IMR-90 (cell line): ENCODE measurements around the gene SLC38A8. TPM values are rescaled to one million over a fixed set of nuclear protein-coding genes. Genes with fewer than 3 reads are reported as not detected.

Experiments
- ATAC-seq: fragments of 200-7000 bp; cut with Tn5 transposase; 2 replicates; pipeline ENCODE4 v1.9.1; 2020; ENCODE audit warnings: low read depth, mild to moderate bottlenecking, moderate library complexity
- BruUV-seq: library from RNA; stranded (reverse); fragments of 400-500 nt; replicated peaks from 2 replicates; lab custom pipeline; 2021; lab: Mats Ljungman, UMichigan
- CTCF ChIA-PET: fragments of 300-600 bp; formaldehyde crosslinking; extraction: SDS; loops from one replicate; lab custom pipeline; 2021; ENCODE audit warnings: antibody characterized with exemption; lab: Yijun Ruan, JAX
- POLR2A ChIA-PET: fragments of 300-600 bp; sonication (Branson Sonifier 250); formaldehyde crosslinking; loops from one replicate; lab custom pipeline; 2022; ENCODE audit warnings: antibody characterized with exemption; ENCODE audit not compliant: unreplicated experiment; lab: Charles Lee
- DNase-seq: peaks from one replicate; pipeline ENCODE4 v3.0.0; 2013
- H2AFZ ChIP-seq: replicated peaks from 2 replicates; pipeline ENCODE3; 2013; ENCODE audit warnings: low read length, mild to moderate bottlenecking; ENCODE audit not compliant: poor library complexity
- H2AK5ac ChIP-seq: 2 replicates; pipeline ENCODE4 v1.6.1; 2013; ENCODE audit warnings: low read depth, low read length, inconsistent platforms
- H2AK9ac ChIP-seq: replicated peaks from 2 replicates; pipeline ENCODE3; 2013; ENCODE audit warnings: mild to moderate bottlenecking, low read depth, low read length, moderate library complexity; ENCODE audit not compliant: poor library complexity
- H2BK120ac ChIP-seq: 2 replicates; pipeline ENCODE4 v1.6.1; 2013; ENCODE audit warnings: low read depth, low read length, inconsistent platforms
- H2BK15ac ChIP-seq: 3 replicates; pipeline ENCODE4 v1.6.1; 2013; ENCODE audit warnings: low read depth, low read length, inconsistent platforms
- H2BK20ac ChIP-seq: 2 replicates; pipeline ENCODE4 v1.6.1; 2013; ENCODE audit warnings: low read depth, mild to moderate bottlenecking, inconsistent platforms, low read length, moderate library complexity
- H2BK5ac ChIP-seq: 2 replicates; pipeline ENCODE4 v1.6.1; 2013; ENCODE audit warnings: mild to moderate bottlenecking, low read depth, low read length, inconsistent platforms; ENCODE audit not compliant: poor library complexity, severe bottlenecking
- H3K14ac ChIP-seq: replicated peaks from 2 replicates; pipeline ENCODE4 v1.6.1; 2013; ENCODE audit warnings: low read depth, low read length, inconsistent platforms
- H3K18ac ChIP-seq: 2 replicates; pipeline ENCODE4 v1.6.1; 2013; ENCODE audit warnings: low read depth, low read length, control low read depth
- H3K23ac ChIP-seq: 2 replicates; pipeline ENCODE4 v1.6.1; 2013; ENCODE audit warnings: low read depth, low read length, inconsistent platforms
- H3K27ac ChIP-seq: 2 replicates; pipeline ENCODE4 v1.5.1; 2013; ENCODE audit warnings: mild to moderate bottlenecking, control low read depth, low read length; ENCODE audit not compliant: insufficient read depth
- H3K27me3 ChIP-seq: 2 replicates; pipeline ENCODE4 v1.6.1; 2013; ENCODE audit warnings: low read length; ENCODE audit not compliant: control insufficient read depth, insufficient read depth
- H3K36me3 ChIP-seq: 2 replicates; pipeline ENCODE4 v1.6.1; 2013; ENCODE audit warnings: low read length, mixed read lengths; ENCODE audit not compliant: control insufficient read depth, insufficient read depth
- H3K4ac ChIP-seq: 2 replicates; pipeline ENCODE4 v1.6.1; 2013; ENCODE audit warnings: low read depth, low read length, inconsistent platforms
- H3K4me1 ChIP-seq: 2 replicates; pipeline ENCODE4 v1.6.1; 2013; ENCODE audit warnings: low read length, mixed read lengths; ENCODE audit not compliant: control insufficient read depth, insufficient read depth
- H3K4me2 ChIP-seq: 2 replicates; pipeline ENCODE4 v1.6.1; 2013; ENCODE audit warnings: low read depth, mild to moderate bottlenecking, control low read depth, low read length, moderate library complexity
- H3K4me3 ChIP-seq: 2 replicates; pipeline ENCODE4 v1.5.1; 2013; ENCODE audit warnings: low read depth, mild to moderate bottlenecking, control low read depth, low read length, moderate library complexity; ENCODE audit not compliant: insufficient read depth
- H3K56ac ChIP-seq: 2 replicates; pipeline ENCODE4 v1.6.1; 2013; ENCODE audit warnings: low read length, inconsistent platforms; ENCODE audit not compliant: insufficient read depth; ENCODE audit errors: extremely low read depth
- H3K79me1 ChIP-seq, 2 experiments: 2 replicates each; pipeline ENCODE4 v1.6.1; 2013; ENCODE audit warnings: low read length in 2 of 2, inconsistent platforms in 1 of 2, low read depth in 1 of 2
- H3K9ac ChIP-seq: 2 replicates; pipeline ENCODE4 v1.6.1; 2013; ENCODE audit warnings: low read depth, low read length, control low read depth
- H3K9me1 ChIP-seq: 2 replicates; pipeline ENCODE4 v1.6.1; 2013; ENCODE audit warnings: low read length, inconsistent platforms; ENCODE audit not compliant: insufficient read depth
- H3K9me3 ChIP-seq: 2 replicates; pipeline ENCODE4 v1.6.1; 2013; ENCODE audit warnings: low read length; ENCODE audit not compliant: control insufficient read depth, insufficient read depth
- H4K20me1 ChIP-seq: 2 replicates; pipeline ENCODE4 v1.6.1; 2013; ENCODE audit warnings: low read length, inconsistent platforms; ENCODE audit not compliant: insufficient read depth
- H4K5ac ChIP-seq: 2 replicates; pipeline ENCODE4 v1.6.1; 2013; ENCODE audit warnings: mild to moderate bottlenecking, low read depth, low read length, control low read depth
- H4K8ac ChIP-seq, 2 experiments: 2 replicates each; pipeline ENCODE4 v1.6.1; 2013; ENCODE audit warnings: low read depth in 2 of 2, low read length in 2 of 2, control low read depth in 1 of 2, inconsistent platforms in 1 of 2
- H4K91ac ChIP-seq: 2 replicates; pipeline ENCODE4 v1.6.1; 2013; ENCODE audit warnings: low read depth, low read length, inconsistent platforms; ENCODE audit not compliant: insufficient read depth
- RCOR1 ChIP-seq: IDR thresholded peaks from 2 replicates; pipeline ENCODE4 v1.6.1; 2012; ENCODE audit warnings: mild to moderate bottlenecking, low read length, improper control_type of control experiment; ENCODE audit not compliant: insufficient replicate concordance
- SMC3 ChIP-seq: fragments of 150-350 bp; IDR thresholded peaks from 2 replicates; pipeline ENCODE4 v1.6.1; 2016; ENCODE audit warnings: low read depth, mild to moderate bottlenecking, antibody characterized with exemption, low read length, moderate library complexity
- WGBS, 2 experiments: methylation state at CpG; one replicate each; pipeline versions ENCODE4 v1.1.5 to v1.1.7; 2013; ENCODE audit warnings: missing lambda C conversion rate in 2 of 2; ENCODE audit not compliant: insufficient read length in 1 of 2; ENCODE audit errors: extremely low coverage in 2 of 2; 5-methylcytosine and 5-hydroxymethylcytosine counted together
- dilution Hi-C: fragments of 300-500 bp; cut with HindIII; formaldehyde crosslinking; loops from one replicate; pipeline ENCODE4 v1.14.3; 2018; ENCODE audit warnings: low sequenced_read_pairs; ENCODE audit not compliant: unreplicated experiment
- in situ Hi-C: fragments of 300-500 bp; cut with MboI; formaldehyde crosslinking; loops from 3 replicates; pipeline ENCODE4 v1.14.3; 2019; ENCODE audit warnings: low sequenced_read_pairs, inconsistent platforms, mixed read lengths
- intact Hi-C: fragments of 100-400 bp; cut with micrococcal nuclease; formaldehyde crosslinking; loops from 2 replicates; pipeline ENCODE4 v1.10.0; 2022
- polyA plus RNA-seq, 3 experiments: library from polyadenylated mRNA; depleted of rRNA; stranded (reverse); fragments of >200 nt; gene quantifications; 2 replicates each; pipeline ENCODE4 v1.2.3, GENCODE V29; 2012; ENCODE audit warnings: low replicate concordance in 1 of 3
- total RNA-seq: library from RNA; depleted of rRNA; stranded (reverse); fragments of >200 nt; gene quantifications from 2 replicates; pipeline ENCODE4 v1.2.3, GENCODE V29; 2012

The SLC38A8 gene
- total and polyA plus RNA-seq, 2 of the 4 experiments (the other 2 are of a cell fraction) = not detected

DNA sequence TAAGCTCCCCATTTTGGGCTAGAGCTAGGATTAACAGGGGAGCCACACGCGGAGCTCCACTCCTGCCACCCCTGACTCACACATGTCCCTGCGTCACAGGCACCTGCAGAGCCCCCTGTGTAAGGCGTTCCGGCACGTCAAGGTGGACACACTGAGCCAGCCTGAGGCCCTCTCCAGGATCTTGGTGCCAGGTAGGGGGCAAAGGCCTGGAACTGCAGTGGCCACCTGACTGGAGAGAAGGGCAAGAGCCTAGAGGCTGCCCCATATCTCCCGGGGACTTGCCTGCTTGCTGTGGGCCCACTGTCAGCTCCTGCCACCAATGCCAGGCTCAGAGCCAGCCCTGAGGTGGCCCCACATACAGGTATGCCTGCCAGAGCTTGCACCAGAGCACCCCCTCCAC, 40.9 kb downstream of the SLC38A8 start:
- H2BK120ac ChIP-seq = no peak overlapping the region
- no peak overlapping the region for H4K5ac ChIP-seq
- no peak overlapping the region for H3K56ac ChIP-seq
- dilution Hi-C loops = no loop called here
- no peak overlapping the region for H2BK5ac ChIP-seq
- peaks cover 47% of the 10 kb centered on the region for H3K27me3 ChIP-seq
- no peak overlapping the region for H2BK15ac ChIP-seq
- H4K8ac ChIP-seq = no peak overlapping the region
- no peak overlapping the region for H4K91ac ChIP-seq
- no peak overlapping the region for H2BK20ac ChIP-seq
- no peak overlapping the region for H2AK9ac ChIP-seq
- H3K4me1 ChIP-seq = no peaks in the 10 kb centered on the region
- H3K9ac ChIP-seq = no peak overlapping the region
- no peak overlapping the region for H3K4me3 ChIP-seq
- H2AK5ac ChIP-seq = no peak overlapping the region
- H4K20me1 ChIP-seq = no peaks in the 10 kb centered on the region; the same call in 1 of the 2 replicates
- no peak overlapping the region for H3K4ac ChIP-seq
- H3K9me1 ChIP-seq = no peaks in the 10 kb centered on the region
- BruUV-seq = no TSS peak
- intact Hi-C loops = no loop called here
- no peak overlapping the region for H2AFZ ChIP-seq
- ChIA-PET POLR2A (no interaction called here), CTCF (no interaction called here)
- H3K36me3 ChIP-seq = no peaks in the 10 kb centered on the region
- ATAC-seq (no peak), DNase-seq (no peak)
- H3K18ac ChIP-seq = no peak overlapping the region
- H3K79me1 ChIP-seq = no peaks in the 10 kb centered on the region
- TF ChIP-seq SMC3 = no peak
- no peak for TF ChIP-seq RCOR1
- H3K4me2 ChIP-seq = no peak overlapping the region
- WGBS, 2 experiments = 100% methylated on average over 3 of the region's 7 CpGs; no CpG with 5 or more reads in 1 of the 2 experiments
- in situ Hi-C loops = no loop called here
- no peaks in the 10 kb centered on the region for H3K9me3 ChIP-seq
- no peak overlapping the region for H3K14ac ChIP-seq
- H3K27ac ChIP-seq = no peak overlapping the region
- H3K23ac ChIP-seq = no peak overlapping the region
